Trophoblast cell (in vitro differentiated cells and primary cell): ENCODE measurements around the gene SLC5A10.

ENCODE experiments used
- DNase-seq, 2 donors: peaks; one replicate each; pipeline ENCODE4 v3.0.0-alpha.2; 2016
- H2AFZ ChIP-seq: 2 replicates; pipeline ENCODE4 v1.6.1; 2013; ENCODE audit warnings: low read length, moderate library complexity, mild to moderate bottlenecking; ENCODE audit not compliant: insufficient read depth, poor library complexity
- H2AK5ac ChIP-seq: 2 replicates; pipeline ENCODE4 v1.6.1; 2013; ENCODE audit warnings: mild to moderate bottlenecking, low read length
- H2BK120ac ChIP-seq: 2 replicates; pipeline ENCODE4 v1.6.1; 2013; ENCODE audit warnings: low read length, mild to moderate bottlenecking, moderate library complexity; ENCODE audit not compliant: insufficient read depth, poor library complexity
- H2BK12ac ChIP-seq: 2 replicates; pipeline ENCODE4 v1.6.1; 2013; ENCODE audit warnings: mild to moderate bottlenecking, low read length, moderate library complexity
- H2BK5ac ChIP-seq: 2 replicates; pipeline ENCODE4 v1.6.1; 2013; ENCODE audit warnings: low read length, low read depth, moderate library complexity, mild to moderate bottlenecking; ENCODE audit not compliant: poor library complexity
- H3K14ac ChIP-seq: 2 replicates; pipeline ENCODE4 v1.6.1; 2013; ENCODE audit warnings: mild to moderate bottlenecking, low read length
- H3K18ac ChIP-seq: 2 replicates; pipeline ENCODE4 v1.6.1; 2013; ENCODE audit warnings: mild to moderate bottlenecking, low read length
- H3K23ac ChIP-seq: 2 replicates; pipeline ENCODE4 v1.6.1; 2013; ENCODE audit warnings: low read length
- H3K27ac ChIP-seq: 2 replicates; pipeline ENCODE4 v1.5.1; 2013; ENCODE audit warnings: low read depth, mild to moderate bottlenecking, inconsistent platforms, low read length, moderate library complexity
- H3K27me3 ChIP-seq: 2 replicates; pipeline ENCODE4 v1.6.1; 2013; ENCODE audit warnings: inconsistent platforms, mild to moderate bottlenecking, low read length, moderate library complexity; ENCODE audit not compliant: insufficient read depth
- H3K36me3 ChIP-seq, 2 experiments: 1 replicate in 1 of 2; 2 replicates in 1 of 2; pipeline ENCODE4 v1.6.1; 2013; ENCODE audit warnings: low read length in 2 of 2, mild to moderate bottlenecking in 2 of 2, moderate library complexity in 1 of 2; ENCODE audit not compliant: insufficient read depth in 2 of 2, control insufficient read depth in 1 of 2
- H3K4ac ChIP-seq: 2 replicates; pipeline ENCODE4 v1.6.1; 2013; ENCODE audit warnings: low read depth, mild to moderate bottlenecking, low read length, moderate library complexity
- H3K4me1 ChIP-seq, 2 experiments: 1 replicate in 1 of 2; 2 replicates in 1 of 2; pipeline ENCODE4 v1.6.1; 2013; ENCODE audit warnings: low read length in 2 of 2, mild to moderate bottlenecking in 2 of 2, moderate library complexity in 1 of 2; ENCODE audit not compliant: insufficient read depth in 2 of 2, control insufficient read depth in 1 of 2
- H3K4me2 ChIP-seq: 2 replicates; pipeline ENCODE4 v1.6.1; 2013; ENCODE audit warnings: inconsistent platforms, mild to moderate bottlenecking, low read length, moderate library complexity
- H3K4me3 ChIP-seq: 2 replicates; pipeline ENCODE4 v1.5.1; 2013; ENCODE audit warnings: mild to moderate bottlenecking, low read depth, low read length, inconsistent platforms
- H3K79me1 ChIP-seq: one replicate; pipeline ENCODE4 v1.6.1; 2013; ENCODE audit warnings: low read length
- H3K79me2 ChIP-seq: 2 replicates; pipeline ENCODE4 v1.6.1; 2013; ENCODE audit warnings: low read length, mild to moderate bottlenecking; ENCODE audit not compliant: control insufficient read depth, insufficient read depth, poor library complexity
- H3K9ac ChIP-seq: 2 replicates; pipeline ENCODE4 v1.6.1; 2013; ENCODE audit warnings: mild to moderate bottlenecking, low read length
- H3K9me3 ChIP-seq: 2 replicates; pipeline ENCODE4 v1.6.1; 2013; ENCODE audit warnings: low read depth, mild to moderate bottlenecking, control low read depth, inconsistent platforms, low read length; ENCODE audit not compliant: insufficient read depth
- H4K12ac ChIP-seq: 2 replicates; pipeline ENCODE4 v1.6.1; 2013; ENCODE audit warnings: low read depth, mild to moderate bottlenecking, low read length, moderate library complexity
- H4K8ac ChIP-seq: 2 replicates; pipeline ENCODE4 v1.6.1; 2013; ENCODE audit warnings: low read depth, mild to moderate bottlenecking, low read length, moderate library complexity
- H4K91ac ChIP-seq: one replicate; pipeline ENCODE4 v1.6.1; 2013; ENCODE audit warnings: low read depth, mild to moderate bottlenecking, low read length, moderate library complexity
- WGBS: extraction: QIAGEN DNeasy Blood & Tissue Kit; methylation state at CpG from one replicate; pipeline ENCODE4 v1.1.7; 2013; ENCODE audit warnings: missing lambda C conversion rate; ENCODE audit not compliant: insufficient read length, insufficient coverage; ENCODE audit errors: extremely low coverage; 5-methylcytosine and 5-hydroxymethylcytosine counted together

The SLC5A10 gene

DNA sequence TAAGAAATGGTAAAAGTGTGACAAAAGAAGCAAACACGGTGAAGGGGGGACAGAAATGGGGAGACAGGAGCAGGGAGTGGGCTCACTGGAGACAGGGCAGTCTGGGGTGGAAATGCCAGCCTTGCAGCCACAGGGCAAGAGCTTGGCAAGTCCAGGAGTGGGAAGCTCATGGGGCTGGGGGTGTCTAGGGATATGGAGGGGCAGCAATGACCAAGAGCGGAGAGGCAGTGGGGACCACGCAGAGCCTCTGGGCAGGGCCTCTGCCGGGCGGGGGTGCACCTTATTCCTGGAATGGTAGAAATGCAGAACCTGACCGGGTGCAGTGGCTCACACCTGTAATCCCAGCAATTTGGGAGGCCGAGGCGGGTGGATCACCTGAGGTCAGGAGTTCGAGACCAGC is 12.6 kb downstream of the SLC5A10 start:
- Histone ChIP-seq H3K9me3 (peaks cover 2% of the 10 kb centered on the region), H2AFZ (no peak overlapping the region), H4K8ac (no peak overlapping the region), H3K23ac (no peak overlapping the region), H4K12ac (no peak overlapping the region), H3K4me3 (no peak overlapping the region), H3K4me1 (peaks cover 40 to 51% of the 10 kb centered on the region in 2 experiments), H3K79me1 (peaks cover 27% of the 10 kb centered on the region), H3K27ac (no peak overlapping the region), H3K79me2 (no peaks in the 10 kb centered on the region), H3K14ac (no peak overlapping the region), H3K18ac (no peak overlapping the region), H3K4me2 (no peak overlapping the region), H3K9ac (no peak overlapping the region), H3K4ac (no peak overlapping the region), H2BK120ac (peak overlapping the region; percentile 57), H4K91ac (peak overlapping the region; percentile 55), H2BK5ac (no peak overlapping the region), H2BK12ac (peak overlapping the region; percentile 52), H3K27me3 (no peaks in the 10 kb centered on the region), H2AK5ac (peak overlapping the region; percentile 17), H3K36me3 (peaks cover 0 to 9% of the 10 kb centered on the region in 2 experiments)
- DNase-seq, result no peak
- WGBS, result no CpG with 5 or more reads among the region's 9 CpGs

GRCh38 chr17:18965530-18966236 is 13.7 kb downstream of the SLC5A10 start:
- no peak overlapping the region for H3K27ac ChIP-seq
- no peak overlapping the region for H3K4me3 ChIP-seq
- WGBS, result no CpG with 5 or more reads among the region's 14 CpGs
- H3K79me1 ChIP-seq, result peaks cover 27% of the 10 kb centered on the region
- no peak overlapping the region for H3K14ac ChIP-seq
- H2AK5ac ChIP-seq, result peak overlapping the region; percentile 4
- no peak overlapping the region for H2BK5ac ChIP-seq
- H3K36me3 ChIP-seq, result peaks cover 4 to 14% of the 10 kb centered on the region in 2 experiments
- no peak overlapping the region for H3K4ac ChIP-seq
- H4K91ac ChIP-seq, result peak overlapping the region; percentile 4
- no peak overlapping the region for H3K18ac ChIP-seq
- H2BK120ac ChIP-seq, result no peak overlapping the region
- H3K9me3 ChIP-seq, result peaks cover 4% of the 10 kb centered on the region
- H3K27me3 ChIP-seq, result no peaks in the 10 kb centered on the region
- no peak overlapping the region for H3K9ac ChIP-seq
- no peak overlapping the region for H2BK12ac ChIP-seq
- DNase-seq, result no peak
- H3K4me2 ChIP-seq, result no peak overlapping the region
- no peaks in the 10 kb centered on the region for H3K79me2 ChIP-seq
- H2AFZ ChIP-seq, result no peak overlapping the region
- no peak overlapping the region for H4K8ac ChIP-seq
- H4K12ac ChIP-seq, result no peak overlapping the region
- H3K23ac ChIP-seq, result no peak overlapping the region
- H3K4me1 ChIP-seq, result peaks cover 40 to 47% of the 10 kb centered on the region in 2 experiments

DNA sequence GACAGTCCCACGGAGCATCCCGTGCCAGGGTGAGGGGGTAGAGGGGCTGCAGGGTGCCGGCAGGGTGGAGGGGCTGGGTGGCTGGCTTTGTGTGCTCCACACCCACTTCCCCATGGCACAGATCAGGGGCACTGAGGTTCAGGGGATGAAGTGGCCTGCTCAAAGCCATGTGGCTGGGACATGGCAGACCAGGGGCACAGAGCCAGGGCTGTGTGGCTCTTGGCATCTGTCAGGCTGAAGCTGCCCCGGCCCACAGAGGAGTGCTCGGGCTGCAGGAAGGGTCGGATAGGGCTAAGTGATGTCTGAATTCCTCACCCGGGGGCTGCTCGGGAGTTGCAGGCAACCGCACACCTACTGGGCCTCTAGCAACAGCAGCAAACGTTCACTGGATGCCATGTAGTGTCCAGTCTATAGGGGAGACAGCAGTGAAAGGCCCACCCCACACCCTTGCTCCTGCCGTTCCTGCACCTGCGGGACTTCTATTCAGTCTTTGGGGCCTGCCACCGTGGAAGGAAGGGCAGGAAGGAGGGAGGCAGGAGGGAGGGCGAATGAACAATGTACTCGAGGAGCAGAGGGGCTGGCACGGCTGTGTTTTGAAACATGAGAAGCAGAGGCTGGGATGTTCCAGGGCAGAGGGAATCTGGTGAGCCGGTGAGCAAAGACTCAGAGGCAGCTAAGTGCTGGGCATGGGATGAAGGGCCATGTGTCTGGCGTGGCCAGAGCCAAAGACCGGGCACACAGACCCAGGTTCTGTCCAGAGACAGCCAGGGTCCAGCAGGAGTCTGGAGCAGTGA is 15.1 kb downstream of the SLC5A10 start:
- no peak overlapping the region for H3K9ac ChIP-seq
- no peak overlapping the region for H2AFZ ChIP-seq
- peak overlapping the region; percentile 53 for H4K91ac ChIP-seq
- peaks cover 27% of the 10 kb centered on the region for H3K79me1 ChIP-seq
- peak overlapping the region; percentile 30 for H2BK120ac ChIP-seq
- no peak overlapping the region for H3K4me2 ChIP-seq
- peaks cover 18 to 27% of the 10 kb centered on the region in 2 experiments for H3K36me3 ChIP-seq
- H3K4ac ChIP-seq, result no peak overlapping the region
- no peak overlapping the region for H4K8ac ChIP-seq
- H3K27me3 ChIP-seq, result no peaks in the 10 kb centered on the region
- H3K18ac ChIP-seq, result peak overlapping the region; percentile 33
- DNase-seq, result no peak
- peak overlapping the region; percentile 41 for H3K14ac ChIP-seq
- peaks cover 6% of the 10 kb centered on the region for H3K9me3 ChIP-seq
- no peaks in the 10 kb centered on the region for H3K79me2 ChIP-seq
- H3K4me3 ChIP-seq, result peak overlapping the region; percentile 25
- no peak overlapping the region for H3K23ac ChIP-seq
- H3K27ac ChIP-seq, result no peak overlapping the region
- no peak overlapping the region for H4K12ac ChIP-seq
- H2BK12ac ChIP-seq, result peak overlapping the region; percentile 11
- WGBS, result no CpG with 5 or more reads among the region's 19 CpGs
- H2AK5ac ChIP-seq, result peak overlapping the region; percentile 32
- no peak overlapping the region for H2BK5ac ChIP-seq
- peaks cover 40 to 45% of the 10 kb centered on the region in 2 experiments for H3K4me1 ChIP-seq

- Histone ChIP-seq H3K27me3 (no peaks in the 10 kb centered on the region), H2AFZ (no peak overlapping the region), H3K79me1 (peaks cover 24% of the 10 kb centered on the region), H2BK5ac (peak overlapping the region; percentile 36), H4K91ac (peak overlapping the region; percentile 73), H4K12ac (no peak overlapping the region), H3K9ac (no peak overlapping the region), H3K18ac (no peak overlapping the region), H3K4ac (no peak overlapping the region), H3K36me3 (peaks cover 23 to 33% of the 10 kb centered on the region in 2 experiments), H3K9me3 (peaks cover 6% of the 10 kb centered on the region), H2BK120ac (no peak overlapping the region), H2BK12ac (no peak overlapping the region), H3K27ac (peak overlapping the region; percentile 47), H2AK5ac (peak overlapping the region; percentile 42), H3K79me2 (no peaks in the 10 kb centered on the region), H3K4me2 (no peak overlapping the region), H3K4me1 (peaks cover 34 to 39% of the 10 kb centered on the region in 2 experiments), H4K8ac (peak overlapping the region; percentile 7), H3K23ac (no peak overlapping the region), H3K14ac (peak overlapping the region; percentile 38), H3K4me3 (no peak overlapping the region)
- no CpG with 5 or more reads among the region's 4 CpGs for WGBS
- DNase-seq, result peak; percentile 95 to 96
These were observed 16.0 kb downstream of the SLC5A10 start for GRCh38 chr17:18967916-18968315.
